ENCODE results near the gene KPNA4. TPM values are rescaled to one million over a fixed set of nuclear protein-coding genes. Genes with fewer than 3 reads are reported as not detected.

KPNA4 gene
- total RNA-seq, 1 donor from 2014 or later = 61.5 TPM

DNA sequence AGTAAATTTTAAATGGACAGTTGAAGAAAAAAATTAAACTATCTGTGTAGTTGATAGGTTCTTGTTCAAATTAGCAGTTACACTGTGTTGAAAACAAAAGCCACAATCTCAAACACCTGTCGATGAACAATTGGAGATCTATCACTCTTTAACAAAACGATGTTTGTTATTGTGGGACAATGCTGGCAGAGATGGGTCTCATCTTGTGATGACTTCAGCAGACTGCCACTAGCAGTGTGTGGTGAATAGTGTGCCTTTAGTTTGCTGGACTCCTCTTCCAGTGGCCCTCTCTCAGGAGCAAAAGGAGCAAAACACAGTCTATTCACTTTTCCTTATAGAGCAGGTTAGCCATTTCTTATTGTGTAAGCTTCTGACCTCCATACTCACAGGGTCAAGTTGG, 101.0 kb downstream of the KPNA4 start:
- Mint-ChIP-seq H3K36me3 (ENCODE audit: unreplicated experiment) (peaks cover 9% of the 10 kb centered on the region), H3K4me3 (ENCODE audit: unreplicated experiment) (no peak overlapping the region), H3K27ac (ENCODE audit: unreplicated experiment) (no peak overlapping the region), H3K4me1 (ENCODE audit: low read depth, unreplicated experiment) (no peaks in the 10 kb centered on the region), H3K27me3 (ENCODE audit: unreplicated experiment) (peaks cover 3% of the 10 kb centered on the region), H3K9me3 (ENCODE audit: unreplicated experiment) (peaks cover 5% of the 10 kb centered on the region)
- DNase-seq = no peak
- TF ChIP-seq, protein P1, sequence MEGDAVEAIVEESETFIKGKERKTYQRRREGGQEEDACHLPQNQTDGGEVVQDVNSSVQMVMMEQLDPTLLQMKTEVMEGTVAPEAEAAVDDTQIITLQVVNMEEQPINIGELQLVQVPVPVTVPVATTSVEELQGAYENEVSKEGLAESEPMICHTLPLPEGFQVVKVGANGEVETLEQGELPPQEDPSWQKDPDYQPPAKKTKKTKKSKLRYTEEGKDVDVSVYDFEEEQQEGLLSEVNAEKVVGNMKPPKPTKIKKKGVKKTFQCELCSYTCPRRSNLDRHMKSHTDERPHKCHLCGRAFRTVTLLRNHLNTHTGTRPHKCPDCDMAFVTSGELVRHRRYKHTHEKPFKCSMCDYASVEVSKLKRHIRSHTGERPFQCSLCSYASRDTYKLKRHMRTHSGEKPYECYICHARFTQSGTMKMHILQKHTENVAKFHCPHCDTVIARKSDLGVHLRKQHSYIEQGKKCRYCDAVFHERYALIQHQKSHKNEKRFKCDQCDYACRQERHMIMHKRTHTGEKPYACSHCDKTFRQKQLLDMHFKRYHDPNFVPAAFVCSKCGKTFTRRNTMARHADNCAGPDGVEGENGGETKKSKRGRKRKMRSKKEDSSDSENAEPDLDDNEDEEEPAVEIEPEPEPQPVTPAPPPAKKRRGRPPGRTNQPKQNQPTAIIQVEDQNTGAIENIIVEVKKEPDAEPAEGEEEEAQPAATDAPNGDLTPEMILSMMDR (IDR thresholded peaks at IDR 0.05; ENCODE audit: partially characterized antibody, unreplicated experiment) = no peak

DNA sequence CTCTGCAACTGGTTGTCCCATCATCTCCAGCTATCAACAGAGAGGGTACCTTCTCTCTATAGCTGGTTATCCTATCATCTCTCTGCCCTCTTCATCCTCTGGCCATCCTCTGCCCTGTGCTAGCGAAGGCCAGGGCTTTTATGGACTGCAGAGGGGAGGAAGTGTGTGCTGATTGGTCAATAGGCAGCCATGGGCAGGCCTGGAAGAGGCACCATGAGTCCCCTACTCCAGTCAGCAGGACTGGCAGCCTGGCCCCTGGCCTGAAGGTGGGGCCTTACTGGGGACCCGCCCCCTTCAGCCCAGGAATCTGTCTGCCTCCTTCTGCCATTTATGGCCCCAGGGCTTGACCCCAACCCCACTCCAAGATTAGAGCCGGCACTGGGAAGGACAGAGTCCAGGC, 105.3 kb downstream of the KPNA4 start:
- Mint-ChIP-seq H3K4me3 (ENCODE audit: unreplicated experiment) (no peak overlapping the region), H3K4me1 (ENCODE audit: low read depth, unreplicated experiment) (no peaks in the 10 kb centered on the region), H3K9me3 (ENCODE audit: unreplicated experiment) (peaks cover 2% of the 10 kb centered on the region), H3K27ac (ENCODE audit: unreplicated experiment) (no peak overlapping the region), H3K36me3 (ENCODE audit: unreplicated experiment) (peaks cover 9% of the 10 kb centered on the region), H3K27me3 (ENCODE audit: unreplicated experiment) (peaks cover 3% of the 10 kb centered on the region)
- DNase-seq = no peak
- TF ChIP-seq, protein P1 (IDR thresholded peaks at IDR 0.05; ENCODE audit: partially characterized antibody, unreplicated experiment) = no peak

DNA sequence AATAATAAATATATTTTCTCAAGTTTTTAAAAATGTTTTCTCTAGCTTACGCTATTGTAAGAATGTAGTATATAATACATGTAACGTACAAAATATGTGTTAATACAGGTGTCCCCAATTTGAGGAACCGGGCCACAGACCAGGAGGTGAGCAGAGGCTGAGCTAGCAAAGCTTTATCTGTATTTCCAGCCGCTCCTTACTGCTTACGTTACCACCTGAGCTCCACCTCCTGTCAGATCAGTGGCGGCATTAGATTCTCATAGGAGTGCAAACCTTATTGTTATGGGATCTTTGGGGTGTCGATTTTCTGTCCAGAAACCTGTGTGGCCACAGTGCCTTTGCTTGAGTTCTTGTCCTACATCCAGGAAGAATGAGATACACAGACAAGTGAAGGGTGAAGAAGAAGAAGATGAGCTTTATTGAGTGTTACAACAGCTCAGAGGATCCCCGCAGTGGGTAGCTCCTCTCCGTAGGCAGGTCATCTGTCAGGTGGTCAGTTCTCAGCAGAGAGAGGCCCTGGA, 105.9 kb downstream of the KPNA4 start:
- Mint-ChIP-seq H3K36me3 (ENCODE audit: unreplicated experiment) (peaks cover 9% of the 10 kb centered on the region), H3K27me3 (ENCODE audit: unreplicated experiment) (peaks cover 3% of the 10 kb centered on the region), H3K9me3 (ENCODE audit: unreplicated experiment) (peaks cover 2% of the 10 kb centered on the region), H3K27ac (ENCODE audit: unreplicated experiment) (no peak overlapping the region), H3K4me1 (ENCODE audit: low read depth, unreplicated experiment) (no peaks in the 10 kb centered on the region), H3K4me3 (ENCODE audit: unreplicated experiment) (no peak overlapping the region)
- DNase-seq = no peak
- TF ChIP-seq, protein P1 (IDR thresholded peaks at IDR 0.05; ENCODE audit: partially characterized antibody, unreplicated experiment) = no peak

DNA sequence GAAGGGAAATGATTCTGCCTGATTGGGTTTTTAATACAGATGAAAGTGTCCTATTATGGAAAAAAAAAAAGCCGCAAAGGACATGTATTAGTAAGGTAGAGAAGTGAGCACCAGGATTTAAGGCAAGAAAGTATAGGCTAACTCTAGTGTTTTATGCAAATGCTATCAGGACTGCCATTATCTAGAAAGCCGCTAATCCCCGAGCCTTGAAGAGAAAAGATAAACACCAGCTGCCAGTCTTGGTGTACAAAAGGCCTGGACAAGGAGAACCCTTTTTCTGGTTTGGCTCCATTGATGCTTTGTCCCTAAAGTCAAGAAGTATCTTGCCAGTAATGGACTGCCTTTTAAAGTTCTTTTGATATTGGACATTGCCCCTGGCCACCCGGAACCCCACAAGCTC, 107.2 kb downstream of the KPNA4 start:
- H3K9me3 Mint-ChIP-seq (ENCODE audit: unreplicated experiment) = peaks cover 2% of the 10 kb centered on the region
- no peak for DNase-seq
- TF ChIP-seq, protein P1 (IDR thresholded peaks at IDR 0.05; ENCODE audit: partially characterized antibody, unreplicated experiment) = no peak
- peaks cover 1% of the 10 kb centered on the region for H3K27me3 Mint-ChIP-seq (ENCODE audit: unreplicated experiment)
- no peak overlapping the region for H3K4me3 Mint-ChIP-seq (ENCODE audit: unreplicated experiment)
- no peaks in the 10 kb centered on the region for H3K4me1 Mint-ChIP-seq (ENCODE audit: low read depth, unreplicated experiment)
- no peak overlapping the region for H3K27ac Mint-ChIP-seq (ENCODE audit: unreplicated experiment)
- peaks cover 9% of the 10 kb centered on the region for H3K36me3 Mint-ChIP-seq (ENCODE audit: unreplicated experiment)

DNA sequence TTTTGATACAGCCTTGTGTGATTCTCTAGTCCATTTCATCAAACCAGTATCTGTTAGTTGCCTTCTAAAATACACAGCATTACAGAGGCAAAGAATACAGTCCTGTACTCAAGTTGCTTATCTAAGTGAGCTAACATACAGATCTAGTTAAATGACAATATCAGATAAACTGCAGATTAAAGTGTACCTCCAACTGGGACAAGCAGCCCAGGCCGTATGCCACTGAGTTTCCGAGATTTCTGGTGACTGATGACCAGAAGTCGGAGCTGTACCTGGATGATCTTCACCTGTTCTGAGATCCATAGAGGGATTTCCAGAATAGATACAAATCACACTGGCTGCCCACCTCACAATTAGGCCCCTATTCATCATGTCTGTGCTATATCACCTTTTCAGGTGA, 109.5 kb downstream of the KPNA4 start:
- no peak for DNase-seq
- TF ChIP-seq, protein P1 (IDR thresholded peaks at IDR 0.05; ENCODE audit: partially characterized antibody, unreplicated experiment) = no peak
- no peak overlapping the region for H3K4me3 Mint-ChIP-seq (ENCODE audit: unreplicated experiment)

More for the DNA sequence above, 109.5 kb downstream of the KPNA4 start:
- peaks cover 5% of the 10 kb centered on the region for H3K36me3 Mint-ChIP-seq (ENCODE audit: unreplicated experiment)
- no peaks in the 10 kb centered on the region for H3K4me1 Mint-ChIP-seq (ENCODE audit: low read depth, unreplicated experiment)
- no peaks in the 10 kb centered on the region for H3K27me3 Mint-ChIP-seq (ENCODE audit: unreplicated experiment)
- no peak overlapping the region for H3K27ac Mint-ChIP-seq (ENCODE audit: unreplicated experiment)
- peaks cover 2% of the 10 kb centered on the region for H3K9me3 Mint-ChIP-seq (ENCODE audit: unreplicated experiment)

Measured in glutamatergic neuron (in vitro differentiated cells).